Calu3 (cell line): ENCODE data around the gene KAZN. TPM values are rescaled to one million over a fixed set of nuclear protein-coding genes. Genes with fewer than 3 reads are reported as not detected.

Source experiments
- BruUV-seq: library from RNA; stranded (reverse); fragments of 400-500 nt; replicated peaks from 2 replicates; lab custom pipeline; 2021; lab: Mats Ljungman, UMichigan
- CTCF ChIA-PET: fragments of 300-600 bp; sonication (Branson Sonifier 250); formaldehyde crosslinking; loops from one replicate; lab custom pipeline; 2022; ENCODE audit warnings: antibody characterized with exemption; lab: Charles Lee
- DNase-seq: peaks from one replicate; pipeline ENCODE4 v3.0.0; 2022
- H3K27ac Mint-ChIP-seq: one replicate; pipeline ENCODE4 v1.8.0; 2022; ENCODE audit warnings: mixed read lengths; ENCODE audit not compliant: unreplicated experiment
- H3K27me3 Mint-ChIP-seq: one replicate; pipeline ENCODE4 v1.8.0; 2022; ENCODE audit warnings: mixed read lengths; ENCODE audit not compliant: unreplicated experiment
- H3K36me3 Mint-ChIP-seq: one replicate; pipeline ENCODE4 v1.8.0; 2022; ENCODE audit warnings: mild to moderate bottlenecking, moderate library complexity, mixed read lengths; ENCODE audit not compliant: insufficient read depth, unreplicated experiment
- H3K4me1 Mint-ChIP-seq: one replicate; pipeline ENCODE4 v1.8.0; 2022; ENCODE audit warnings: mild to moderate bottlenecking, low read depth, mixed read lengths; ENCODE audit not compliant: unreplicated experiment
- H3K4me3 Mint-ChIP-seq: one replicate; pipeline ENCODE4 v1.8.0; 2022; ENCODE audit warnings: mild to moderate bottlenecking, low read depth, moderate library complexity, mixed read lengths; ENCODE audit not compliant: unreplicated experiment
- H3K9me3 Mint-ChIP-seq: one replicate; pipeline ENCODE4 v1.8.0; 2022; ENCODE audit warnings: low read depth, mixed read lengths; ENCODE audit not compliant: unreplicated experiment
- intact Hi-C: fragments of 100-400 bp; cut with micrococcal nuclease; formaldehyde crosslinking; loops from one replicate; pipeline ENCODE4 v1.10.0; 2022; ENCODE audit not compliant: unreplicated experiment
- total RNA-seq: library from RNA; stranded (reverse); gene quantifications from 2 replicates; pipeline ENCODE4 v1.2.3, GENCODE V29; 2022
- TF ChIP-seq, protein P1 (sequence below): fragments of 200-600 bp; IDR thresholded peaks from one replicate; pipeline ENCODE4 v1.8.0; 2022; ENCODE audit warnings: antibody characterized with exemption; ENCODE audit not compliant: unreplicated experiment

KAZN gene
- total RNA-seq, 1 experiment from 2014 or later, result 3.6 TPM

- intact Hi-C loops, result no loop called here
- Mint-ChIP-seq H3K4me3 (no peak overlapping the region), H3K36me3 (peaks cover 7% of the 10 kb centered on the region), H3K9me3 (no peaks in the 10 kb centered on the region), H3K27me3 (no peaks in the 10 kb centered on the region), H3K4me1 (no peaks in the 10 kb centered on the region), H3K27ac (no peak overlapping the region)
- TF ChIP-seq, protein P1, sequence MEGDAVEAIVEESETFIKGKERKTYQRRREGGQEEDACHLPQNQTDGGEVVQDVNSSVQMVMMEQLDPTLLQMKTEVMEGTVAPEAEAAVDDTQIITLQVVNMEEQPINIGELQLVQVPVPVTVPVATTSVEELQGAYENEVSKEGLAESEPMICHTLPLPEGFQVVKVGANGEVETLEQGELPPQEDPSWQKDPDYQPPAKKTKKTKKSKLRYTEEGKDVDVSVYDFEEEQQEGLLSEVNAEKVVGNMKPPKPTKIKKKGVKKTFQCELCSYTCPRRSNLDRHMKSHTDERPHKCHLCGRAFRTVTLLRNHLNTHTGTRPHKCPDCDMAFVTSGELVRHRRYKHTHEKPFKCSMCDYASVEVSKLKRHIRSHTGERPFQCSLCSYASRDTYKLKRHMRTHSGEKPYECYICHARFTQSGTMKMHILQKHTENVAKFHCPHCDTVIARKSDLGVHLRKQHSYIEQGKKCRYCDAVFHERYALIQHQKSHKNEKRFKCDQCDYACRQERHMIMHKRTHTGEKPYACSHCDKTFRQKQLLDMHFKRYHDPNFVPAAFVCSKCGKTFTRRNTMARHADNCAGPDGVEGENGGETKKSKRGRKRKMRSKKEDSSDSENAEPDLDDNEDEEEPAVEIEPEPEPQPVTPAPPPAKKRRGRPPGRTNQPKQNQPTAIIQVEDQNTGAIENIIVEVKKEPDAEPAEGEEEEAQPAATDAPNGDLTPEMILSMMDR, result no peak
- CTCF ChIA-PET, result no interaction called here
- no peak for DNase-seq
- no TSS peak for BruUV-seq
Observed at GRCh38 chr1:14974361-14974760, 375.9 kb downstream of the KAZN start.

- Mint-ChIP-seq H3K9me3 (no peaks in the 10 kb centered on the region), H3K27ac (no peak overlapping the region), H3K4me1 (no peaks in the 10 kb centered on the region), H3K27me3 (no peaks in the 10 kb centered on the region), H3K4me3 (no peak overlapping the region), H3K36me3 (peaks cover 5% of the 10 kb centered on the region)
- TF ChIP-seq, protein P1, result no peak
- BruUV-seq, result no TSS peak
- DNase-seq, result no peak
- CTCF ChIA-PET, result no interaction called here
- intact Hi-C loops, result no loop called here
Observed at GRCh38 chr1:14975119-14975518, 376.6 kb downstream of the KAZN start.

DNA sequence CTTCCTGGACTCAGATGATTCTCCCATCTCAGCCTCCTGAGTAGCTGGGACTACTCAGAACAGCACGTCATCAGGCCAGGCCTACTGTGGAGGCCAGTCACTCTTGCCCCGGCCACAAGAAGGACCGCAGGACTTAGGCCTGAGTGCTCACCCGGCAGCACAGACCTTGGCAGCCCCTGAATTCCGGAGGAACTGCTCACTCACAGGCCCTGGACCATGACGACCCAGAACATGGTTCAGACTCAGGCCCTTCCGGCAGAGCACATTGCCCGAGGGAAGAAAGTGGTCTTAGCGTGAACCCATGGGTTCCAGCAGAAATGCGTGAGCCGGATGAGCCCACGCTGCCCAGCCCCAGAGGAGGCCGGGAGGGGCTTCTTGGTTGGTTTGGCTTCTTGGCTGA is 377.8 kb downstream of the KAZN start:
- Mint-ChIP-seq H3K4me1 (no peaks in the 10 kb centered on the region), H3K27ac (no peak overlapping the region), H3K27me3 (no peaks in the 10 kb centered on the region), H3K9me3 (no peaks in the 10 kb centered on the region), H3K36me3 (no peaks in the 10 kb centered on the region), H3K4me3 (no peak overlapping the region)
- no TSS peak for BruUV-seq
- no peak for DNase-seq
- TF ChIP-seq, protein P1, result no peak
- CTCF ChIA-PET, result no interaction called here
- intact Hi-C loops, result no loop called here

DNA sequence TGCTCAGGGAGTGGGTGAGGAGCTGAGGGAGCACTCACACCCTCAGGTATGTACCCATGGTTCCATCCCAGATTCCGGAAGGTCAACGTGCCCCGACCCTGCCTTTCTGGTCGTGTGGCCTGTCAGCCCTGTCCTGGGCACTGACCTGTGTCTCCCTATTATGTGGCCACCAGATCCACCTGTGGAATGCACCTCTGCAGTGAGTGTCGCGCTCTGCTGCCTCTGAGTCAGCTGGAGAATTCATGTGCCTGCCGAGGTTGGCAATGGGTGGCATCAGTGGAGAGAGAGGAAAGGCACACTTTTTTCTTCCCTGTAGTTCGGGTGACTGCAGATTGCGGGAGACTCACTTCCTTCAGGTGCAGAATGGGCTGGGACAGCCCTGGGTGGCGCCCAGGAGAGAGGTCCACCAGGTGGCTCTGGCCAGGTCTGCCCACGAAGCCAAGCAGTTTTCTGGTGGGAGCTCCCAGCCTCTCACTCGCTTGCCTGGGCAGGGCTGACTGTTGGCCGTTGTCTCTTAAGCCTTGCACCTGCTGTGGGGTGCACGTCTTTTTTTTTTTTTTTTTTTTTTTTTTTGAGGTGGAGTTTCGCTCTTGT is 378.9 kb downstream of the KAZN start:
- no peaks in the 10 kb centered on the region for H3K9me3 Mint-ChIP-seq
- CTCF ChIA-PET, result no interaction called here

More for the DNA sequence above, 378.9 kb downstream of the KAZN start:
- no peak overlapping the region for H3K4me3 Mint-ChIP-seq
- no TSS peak for BruUV-seq
- TF ChIP-seq, protein P1, result no peak
- intact Hi-C loops, result no loop called here
- DNase-seq, result no peak
- no peaks in the 10 kb centered on the region for H3K4me1 Mint-ChIP-seq
- H3K27me3 Mint-ChIP-seq, result no peaks in the 10 kb centered on the region
- no peaks in the 10 kb centered on the region for H3K36me3 Mint-ChIP-seq
- no peak overlapping the region for H3K27ac Mint-ChIP-seq
